HG02852 (cell line): ENCODE measurements around the gene ADNP2.
A peak's percentile ranks its signal among the peaks of the same experiment; 100 is the strongest.

Experiments
- ATAC-seq: cut with Tn5 transposase; IDR thresholded peaks from one replicate; pipeline ENCODE4 v1.9.1; 2021; ENCODE audit warnings: mild to moderate bottlenecking, moderate library complexity; ENCODE audit not compliant: unreplicated experiment

ADNP2 gene

GRCh38 chr18:80108739-80109675 is at the start of gene ADNP2:
ADNP2 (plus strand) TSS chr18:80109262; CDS start chr18:80117543, 8,281 bp downstream.
- peak; percentile 72 for ATAC-seq

GRCh38 chr18:80059945-80060344 is 49.1 kb upstream of the ADNP2 start:
- ATAC-seq, result no peak

- ATAC-seq, result no peak
These were observed 43.4 kb upstream of the ADNP2 start for GRCh38 chr18:80065705-80066104.

GRCh38 chr18:80067321-80067720 is 41.7 kb upstream of the ADNP2 start:
- ATAC-seq, result no peak

- ATAC-seq, result no peak
These were observed 41.2 kb upstream of the ADNP2 start for GRCh38 chr18:80067897-80068296.

- ATAC-seq, result no peak
These were observed 40.3 kb upstream of the ADNP2 start for GRCh38 chr18:80068571-80069272.

GRCh38 chr18:80070825-80071224 is 38.2 kb upstream of the ADNP2 start:
- ATAC-seq, result no peak

- no peak for ATAC-seq
These were observed 34.9 kb upstream of the ADNP2 start for GRCh38 chr18:80074183-80074582.

- ATAC-seq, result no peak
These were observed 34.4 kb upstream of the ADNP2 start for GRCh38 chr18:80074697-80075096.

- no peak for ATAC-seq
These were observed 33.1 kb upstream of the ADNP2 start for GRCh38 chr18:80075940-80076339.

GRCh38 chr18:80076379-80076778 is 32.7 kb upstream of the ADNP2 start:
- no peak for ATAC-seq

- ATAC-seq, result no peak
These were observed 31.2 kb upstream of the ADNP2 start for GRCh38 chr18:80077873-80078272.

GRCh38 chr18:80086281-80086680 is 22.8 kb upstream of the ADNP2 start:
- no peak for ATAC-seq

GRCh38 chr18:80088036-80088435 is 21.0 kb upstream of the ADNP2 start:
- ATAC-seq, result no peak

GRCh38 chr18:80088823-80089222 is 20.2 kb upstream of the ADNP2 start:
- no peak for ATAC-seq

GRCh38 chr18:80095414-80095813 is 13.6 kb upstream of the ADNP2 start:
- no peak for ATAC-seq

- ATAC-seq, result no peak
These were observed 13.0 kb upstream of the ADNP2 start for GRCh38 chr18:80096032-80096565.

- ATAC-seq, result no peak
These were observed 11.9 kb upstream of the ADNP2 start for GRCh38 chr18:80097201-80097600.

GRCh38 chr18:80103231-80103630 is 5.8 kb upstream of the ADNP2 start:
- ATAC-seq, result no peak

GRCh38 chr18:80104364-80104779 is 4.7 kb upstream of the ADNP2 start:
- no peak for ATAC-seq

GRCh38 chr18:80105369-80106167 is 3.5 kb upstream of the ADNP2 start:
- ATAC-seq, result no peak
